ENCODE measurements around the gene GNA15.
"Not testable (repeated sequence)": the region's sequence is repeated elsewhere in the genome, so short reads cannot be mapped to it uniquely, and the experiment has no call there.

The GNA15 gene, protein sequence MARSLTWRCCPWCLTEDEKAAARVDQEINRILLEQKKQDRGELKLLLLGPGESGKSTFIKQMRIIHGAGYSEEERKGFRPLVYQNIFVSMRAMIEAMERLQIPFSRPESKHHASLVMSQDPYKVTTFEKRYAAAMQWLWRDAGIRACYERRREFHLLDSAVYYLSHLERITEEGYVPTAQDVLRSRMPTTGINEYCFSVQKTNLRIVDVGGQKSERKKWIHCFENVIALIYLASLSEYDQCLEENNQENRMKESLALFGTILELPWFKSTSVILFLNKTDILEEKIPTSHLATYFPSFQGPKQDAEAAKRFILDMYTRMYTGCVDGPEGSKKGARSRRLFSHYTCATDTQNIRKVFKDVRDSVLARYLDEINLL

DNA sequence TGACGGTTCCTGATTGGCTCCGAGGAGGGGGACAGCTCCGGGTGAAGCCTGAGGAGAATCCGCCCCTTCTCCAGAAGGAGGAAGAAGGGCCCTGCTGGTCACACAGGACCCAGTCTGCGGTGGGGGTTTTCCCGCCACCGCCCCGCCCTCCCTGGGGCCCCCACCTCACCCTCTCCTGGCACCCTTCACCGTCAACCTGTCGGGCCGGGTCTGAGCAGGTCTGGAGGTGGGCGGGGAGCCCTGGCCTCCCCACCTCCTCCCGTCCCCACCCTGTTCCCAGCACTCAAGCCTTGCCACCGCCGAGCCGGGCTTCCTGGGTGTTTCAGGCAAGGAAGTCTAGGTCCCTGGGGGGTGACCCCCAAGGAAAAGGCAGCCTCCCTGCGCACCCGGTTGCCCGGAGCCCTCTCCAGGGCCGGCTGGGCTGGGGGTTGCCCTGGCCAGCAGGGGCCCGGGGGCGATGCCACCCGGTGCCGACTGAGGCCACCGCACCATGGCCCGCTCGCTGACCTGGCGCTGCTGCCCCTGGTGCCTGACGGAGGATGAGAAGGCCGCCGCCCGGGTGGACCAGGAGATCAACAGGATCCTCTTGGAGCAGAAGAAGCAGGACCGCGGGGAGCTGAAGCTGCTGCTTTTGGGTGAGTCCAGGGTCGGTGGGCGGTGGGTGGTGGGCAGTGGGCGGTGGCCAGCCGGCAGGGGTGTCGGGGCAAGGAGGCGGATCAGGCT, at the start of gene GNA15:
TSS of gene GNA15 (plus strand) at position 73 of the 723 bp plus-strand sequence. CDS start at position 491, 418 bp downstream.
- Histone ChIP-seq H3K36me3 (replicated peaks) (no peaks in the 10 kb centered on the region), H3K9me3 (no peaks in the 10 kb centered on the region), H3K27me3 (ENCODE audit: low read depth) (no peaks in the 10 kb centered on the region), H3K4me1 (no peaks in the 10 kb centered on the region), H3K4me3 (no peak within 1 kb of the TSS)
- in situ Hi-C loops (cut with MboI; ENCODE audit: low sequenced_read_pairs): no loop called here
- no peak for DNase-seq (ENCODE audit: low spot score in 2 of 2)

DNA sequence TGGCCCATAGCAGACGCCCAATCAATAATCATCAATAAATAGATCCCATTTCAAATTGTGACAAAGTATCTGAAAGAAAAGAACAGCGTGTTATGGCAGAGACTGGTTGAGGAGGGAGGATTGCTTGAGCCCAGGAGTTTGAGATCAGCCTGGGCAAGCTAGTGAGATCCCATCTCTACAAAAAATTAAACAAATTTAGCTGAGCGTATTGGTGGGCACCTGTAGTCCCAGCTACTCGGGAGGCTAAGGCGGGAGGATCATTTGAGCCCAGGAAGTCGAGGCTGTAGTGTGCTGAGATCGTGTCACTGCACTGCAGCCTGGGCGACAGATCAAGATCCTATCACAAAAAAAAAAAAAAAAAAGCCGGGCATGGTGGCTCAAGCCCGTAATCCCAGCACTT, 48.1 kb upstream of the GNA15 start:
- in situ Hi-C loops (cut with MboI; ENCODE audit: low sequenced_read_pairs): no loop called here
- no peaks in the 10 kb centered on the region for H3K9me3 ChIP-seq
- H3K4me1 ChIP-seq: no peaks in the 10 kb centered on the region
- no peak overlapping the region for H3K4me3 ChIP-seq
- H3K27me3 ChIP-seq (ENCODE audit: low read depth): no peaks in the 10 kb centered on the region
- no peak for DNase-seq (ENCODE audit: low spot score in 2 of 2)
- H3K36me3 ChIP-seq (replicated peaks): no peaks in the 10 kb centered on the region

DNA sequence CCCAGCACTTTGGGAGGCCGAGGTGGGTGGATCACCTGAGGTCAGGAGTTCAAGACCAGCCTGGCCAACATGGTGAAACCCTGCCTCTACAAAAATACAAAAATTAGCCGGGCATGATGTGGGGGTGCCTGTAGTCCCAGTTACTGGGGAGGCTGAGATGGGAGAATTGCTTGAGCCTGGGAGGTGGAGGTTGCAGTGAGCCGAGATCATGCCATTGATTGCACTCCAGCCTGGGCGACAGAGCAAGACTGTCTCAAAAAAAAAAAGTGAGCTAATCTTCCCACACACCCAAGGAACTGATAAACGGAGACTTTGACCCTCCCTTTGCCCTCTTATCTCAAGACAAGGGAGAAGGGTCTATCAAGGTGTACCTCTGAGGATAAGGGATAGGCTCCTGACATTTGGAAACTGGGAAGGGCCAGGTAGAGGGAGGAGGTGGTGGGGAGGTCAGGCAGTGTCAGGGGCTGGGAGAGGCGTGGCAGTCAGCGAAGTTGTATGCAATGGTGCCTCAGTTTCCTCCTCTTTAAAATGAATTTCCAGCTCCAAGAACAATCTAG, 46.5 kb upstream of the GNA15 start:
- H3K27me3 ChIP-seq (ENCODE audit: low read depth); H3K4me3 ChIP-seq; in situ Hi-C loops (cut with MboI; ENCODE audit: low sequenced_read_pairs): not testable (repeated sequence)

DNA sequence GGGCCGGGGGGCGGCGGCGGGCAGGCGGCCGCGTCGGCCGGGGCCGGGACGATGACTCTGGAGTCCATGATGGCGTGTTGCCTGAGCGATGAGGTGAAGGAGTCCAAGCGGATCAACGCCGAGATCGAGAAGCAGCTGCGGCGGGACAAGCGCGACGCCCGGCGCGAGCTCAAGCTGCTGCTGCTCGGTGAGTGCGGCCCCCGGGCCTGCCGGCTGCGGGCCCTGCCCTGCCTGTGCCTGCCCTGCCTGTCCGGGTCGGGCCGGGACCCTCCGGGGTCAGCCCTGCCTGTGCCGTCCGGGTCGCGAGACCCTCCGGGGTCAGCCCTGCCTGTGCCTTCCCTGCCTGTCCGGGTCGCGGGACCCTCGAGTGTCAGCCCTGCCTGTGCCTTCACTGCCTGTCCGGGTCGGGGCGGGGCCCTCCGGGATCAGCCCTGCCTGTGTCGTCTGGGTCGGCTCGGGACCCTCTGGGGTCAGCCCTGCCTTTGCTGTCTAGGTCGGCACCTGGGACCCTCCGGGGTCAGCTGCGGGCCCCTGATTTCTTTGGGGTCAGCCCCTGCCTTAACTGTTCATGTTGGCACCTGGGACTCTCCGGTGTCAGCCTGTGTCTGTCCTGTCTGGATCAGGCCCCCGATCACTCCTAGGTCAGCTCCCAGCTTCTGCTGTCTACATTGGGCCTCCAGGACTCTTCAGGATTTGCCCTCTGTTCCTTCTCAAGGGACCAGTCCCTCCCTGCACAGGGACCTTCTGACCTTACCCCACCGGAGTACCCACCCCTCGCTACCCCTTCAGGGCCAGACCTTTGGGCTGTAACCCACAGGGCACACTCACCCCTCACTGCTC, 41.0 kb upstream of the GNA15 start:
- in situ Hi-C loops (cut with MboI; ENCODE audit: low sequenced_read_pairs): no loop called here
- H3K4me1 ChIP-seq: peaks cover 4% of the 10 kb centered on the region
- H3K9me3 ChIP-seq: no peaks in the 10 kb centered on the region
- peak in 1 of 2 experiments; percentile 32 for DNase-seq (ENCODE audit: low spot score in 2 of 2)
- no peaks in the 10 kb centered on the region for H3K27me3 ChIP-seq (ENCODE audit: low read depth)
- peak overlapping the region; percentile 56 for H3K4me3 ChIP-seq
- H3K36me3 ChIP-seq (replicated peaks): 0 out of 2 replicates have a peak, but pooled peaks cover 2% of the 10 kb centered on the region

More for the DNA sequence above, 46.5 kb upstream of the GNA15 start:
- not testable (repeated sequence) for DNase-seq (ENCODE audit: low spot score in 2 of 2); H3K9me3 ChIP-seq; H3K36me3 ChIP-seq (replicated peaks); H3K4me1 ChIP-seq

DNA sequence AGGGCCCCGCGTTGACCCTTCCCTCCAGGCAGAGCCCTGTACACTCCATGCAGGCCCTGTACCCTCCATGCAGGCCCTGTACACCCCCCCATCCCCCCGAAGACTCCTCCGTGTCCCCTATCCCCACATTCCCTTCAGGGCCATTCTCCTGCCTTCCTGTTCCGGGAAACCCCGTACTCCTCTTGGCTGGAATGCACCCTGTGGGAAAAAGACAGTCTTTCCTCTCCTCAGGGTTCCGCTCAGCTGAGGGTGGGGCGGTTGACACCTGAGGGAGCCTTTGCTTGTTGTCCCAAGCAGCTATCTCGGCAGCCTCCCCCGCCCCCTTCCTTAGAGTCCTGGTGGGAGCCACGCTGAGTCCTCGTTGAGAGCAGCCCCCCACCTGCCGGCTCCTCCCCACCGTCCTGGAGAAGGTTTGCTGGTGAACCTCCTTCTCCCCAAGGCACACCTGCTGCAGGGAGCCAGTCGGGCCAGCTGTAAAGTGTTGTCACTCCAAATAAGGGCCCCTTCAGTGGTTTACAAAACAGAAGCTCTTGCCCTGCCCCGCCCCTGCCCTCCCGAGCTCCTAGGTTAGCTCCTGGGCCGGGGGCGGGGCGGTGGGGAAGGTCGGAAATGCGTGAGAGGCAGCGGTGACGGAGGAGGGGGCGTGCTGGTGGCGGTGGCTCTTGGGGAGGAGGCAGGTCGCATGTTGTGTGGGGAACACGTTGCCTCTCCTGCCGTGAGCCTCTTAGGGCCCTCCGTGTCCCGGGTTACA, 40.2 kb upstream of the GNA15 start:
- Histone ChIP-seq H3K9me3 (no peaks in the 10 kb centered on the region), H3K27me3 (ENCODE audit: low read depth) (no peaks in the 10 kb centered on the region), H3K4me1 (peaks cover 4% of the 10 kb centered on the region), H3K4me3 (peak overlapping the region; percentile 56), H3K36me3 (replicated peaks) (0 out of 2 replicates have a peak, but pooled peaks cover 2% of the 10 kb centered on the region)
- in situ Hi-C loops (cut with MboI; ENCODE audit: low sequenced_read_pairs): no loop called here
- peak in 1 of 2 experiments; percentile 72 for DNase-seq (ENCODE audit: low spot score in 2 of 2)

DNA sequence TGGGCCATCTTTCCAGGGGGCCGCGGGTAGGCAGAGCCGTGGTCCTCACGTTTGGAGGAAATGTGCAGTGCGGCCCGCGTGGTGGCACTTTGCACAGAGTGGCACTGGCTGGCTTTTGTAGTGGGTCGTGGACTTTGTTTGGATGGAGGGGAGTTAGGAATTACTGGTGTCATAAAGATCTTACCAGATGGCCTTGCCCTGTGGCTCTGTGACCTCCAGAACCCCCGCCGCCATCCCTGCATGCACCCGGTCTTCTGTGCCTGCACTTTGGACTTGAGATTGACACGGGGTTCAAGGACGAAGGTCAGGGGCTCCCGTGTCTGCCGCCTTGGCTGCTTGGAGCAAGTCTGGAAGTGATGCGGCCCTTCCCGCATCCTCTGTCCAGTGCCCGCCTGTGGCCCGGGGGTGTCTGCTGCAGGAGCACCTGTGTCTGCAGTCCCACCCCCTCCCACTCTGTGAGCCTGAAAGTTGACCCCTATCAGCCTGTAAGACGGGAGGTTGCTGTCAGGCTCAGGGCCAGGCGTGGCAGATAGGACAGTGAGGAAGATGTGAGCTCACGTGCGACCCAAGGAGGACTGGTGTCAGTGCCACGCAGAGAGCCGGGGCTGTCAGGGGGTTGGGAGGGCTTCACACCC, 39.4 kb upstream of the GNA15 start:
- Histone ChIP-seq H3K36me3 (replicated peaks) (0 out of 2 replicates have a peak, but pooled peaks cover 2% of the 10 kb centered on the region), H3K4me1 (peaks cover 4% of the 10 kb centered on the region), H3K27me3 (ENCODE audit: low read depth) (no peaks in the 10 kb centered on the region), H3K9me3 (no peaks in the 10 kb centered on the region), H3K4me3 (peak overlapping the region; percentile 56)
- no peak for DNase-seq (ENCODE audit: low spot score in 2 of 2)
- in situ Hi-C loops (cut with MboI; ENCODE audit: low sequenced_read_pairs): no loop called here

DNA sequence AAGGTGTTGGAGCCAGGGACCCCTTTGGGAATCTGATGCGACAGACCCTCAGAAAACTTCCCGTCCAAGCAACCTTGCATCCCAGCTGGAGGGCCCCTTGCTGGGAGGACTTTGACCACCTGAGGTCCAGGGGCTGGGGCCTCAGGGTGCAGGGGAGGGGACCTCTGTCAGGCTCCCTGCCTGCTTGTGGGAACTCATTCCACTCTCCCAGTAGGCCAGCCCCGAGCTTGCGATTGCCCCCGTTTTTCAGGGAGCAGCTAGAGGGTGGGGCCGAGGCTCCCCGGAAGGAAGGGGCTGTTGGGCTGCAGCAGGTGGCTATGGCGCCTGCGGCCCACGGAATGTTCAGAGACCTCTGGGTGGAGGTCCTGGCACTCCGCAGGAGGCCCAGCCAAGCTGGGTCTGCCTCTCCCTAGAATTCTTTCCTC, 38.9 kb upstream of the GNA15 start:
- no peak for DNase-seq (ENCODE audit: low spot score in 2 of 2)
- Histone ChIP-seq H3K27me3 (ENCODE audit: low read depth) (no peaks in the 10 kb centered on the region), H3K36me3 (replicated peaks) (0 out of 2 replicates have a peak, but pooled peaks cover 2% of the 10 kb centered on the region), H3K9me3 (no peaks in the 10 kb centered on the region), H3K4me1 (peaks cover 4% of the 10 kb centered on the region), H3K4me3 (no peak overlapping the region; the same call in 1 of the 2 replicates)
- in situ Hi-C loops (cut with MboI; ENCODE audit: low sequenced_read_pairs): no loop called here

DNA sequence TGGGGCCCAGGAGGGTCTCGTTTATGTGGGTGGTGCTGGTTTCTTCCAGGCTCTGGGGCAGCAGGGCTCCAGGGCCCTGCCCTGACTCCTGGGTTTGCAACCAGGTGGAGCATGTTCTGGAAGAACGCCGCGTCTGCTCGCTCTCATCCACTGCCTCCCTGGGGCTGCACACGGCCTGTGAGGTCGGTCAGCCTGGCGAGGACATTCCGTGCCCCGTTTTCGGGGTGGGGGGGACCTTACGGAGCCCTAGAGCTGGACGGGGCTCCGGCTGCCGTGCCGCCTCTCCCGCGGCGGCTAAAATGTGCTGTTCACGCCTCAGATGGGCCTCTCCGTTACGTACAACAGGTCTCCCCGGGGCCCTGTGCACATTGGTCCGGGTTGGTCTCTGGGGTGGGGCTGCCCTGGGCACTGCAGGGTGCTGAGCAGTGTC, 38.4 kb upstream of the GNA15 start:
- in situ Hi-C loops (cut with MboI; ENCODE audit: low sequenced_read_pairs): no loop called here
- Histone ChIP-seq H3K4me1 (peaks cover 4% of the 10 kb centered on the region), H3K4me3 (no peak overlapping the region), H3K27me3 (ENCODE audit: low read depth) (no peaks in the 10 kb centered on the region), H3K36me3 (replicated peaks) (0 out of 2 replicates have a peak, but pooled peaks cover 2% of the 10 kb centered on the region), H3K9me3 (no peaks in the 10 kb centered on the region)
- no peak for DNase-seq (ENCODE audit: low spot score in 2 of 2)

DNA sequence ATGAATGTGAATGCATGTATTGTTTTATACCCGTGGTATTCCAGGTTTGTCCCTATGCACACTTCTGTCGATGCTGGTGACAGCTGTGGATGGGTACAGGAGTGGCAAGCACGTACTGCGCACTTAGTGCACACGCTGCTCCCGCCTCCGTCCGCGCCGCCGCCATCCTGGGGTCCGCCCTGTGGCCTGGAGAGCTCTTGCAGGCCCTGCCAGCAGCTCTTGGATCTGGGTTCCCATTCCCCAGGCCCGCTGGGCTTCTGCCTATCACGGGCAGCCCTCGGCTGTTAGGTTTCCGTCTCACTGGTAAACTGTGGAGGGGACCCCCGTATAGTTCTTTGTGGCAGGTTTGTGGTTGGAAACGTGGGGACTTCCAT, 37.7 kb upstream of the GNA15 start:
- in situ Hi-C loops (cut with MboI; ENCODE audit: low sequenced_read_pairs): no loop called here
- Histone ChIP-seq H3K4me1 (peaks cover 4% of the 10 kb centered on the region), H3K9me3 (no peaks in the 10 kb centered on the region), H3K27me3 (ENCODE audit: low read depth) (no peaks in the 10 kb centered on the region), H3K36me3 (replicated peaks) (0 out of 2 replicates have a peak, but pooled peaks cover 2% of the 10 kb centered on the region), H3K4me3 (no peak overlapping the region)
- no peak for DNase-seq (ENCODE audit: low spot score in 2 of 2)

DNA sequence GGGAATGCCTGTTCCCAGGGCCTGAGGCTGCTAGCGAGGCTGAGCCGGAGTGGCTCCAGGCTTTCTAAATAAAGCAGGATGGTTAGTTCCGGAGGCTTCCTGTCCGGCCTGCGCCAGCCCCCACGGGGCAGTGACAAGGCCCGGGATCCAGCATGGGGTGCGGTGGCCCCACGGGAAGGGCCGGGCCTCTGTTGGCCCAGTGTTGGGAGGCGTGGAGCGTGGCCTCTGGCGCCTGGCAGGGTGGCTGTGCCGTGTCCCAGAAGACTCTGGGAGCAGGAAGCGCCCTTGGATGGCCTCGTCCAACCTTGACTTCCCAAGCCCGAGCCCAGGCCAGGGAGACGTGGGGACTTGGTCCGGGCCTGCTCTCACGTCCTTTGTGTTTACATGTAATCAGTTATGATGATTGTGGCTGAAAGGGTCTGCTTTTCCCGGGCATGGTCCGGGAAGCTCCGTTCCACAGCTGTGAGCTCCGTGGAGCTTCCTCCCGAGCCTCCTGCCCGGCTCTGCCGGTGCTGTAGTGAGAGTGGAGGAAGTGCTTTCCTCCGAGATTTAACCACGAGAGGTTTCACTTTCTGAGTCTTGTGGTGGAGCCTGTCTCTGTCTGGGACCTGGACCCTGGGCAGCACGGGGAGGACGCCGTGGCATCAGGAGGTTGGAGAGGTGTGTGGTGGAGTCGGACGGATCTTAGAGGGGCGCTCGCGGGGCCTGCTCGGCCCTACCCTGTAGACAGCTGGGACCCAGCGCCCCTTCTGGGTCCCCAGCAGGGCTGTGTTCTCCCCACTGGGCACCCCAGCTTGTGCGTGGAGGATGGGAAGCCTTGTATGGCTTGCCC, 37.1 kb upstream of the GNA15 start:
- H3K27me3 ChIP-seq (ENCODE audit: low read depth): no peaks in the 10 kb centered on the region
- no peaks in the 10 kb centered on the region for H3K9me3 ChIP-seq
- 0 out of 2 replicates have a peak, but pooled peaks cover 2% of the 10 kb centered on the region for H3K36me3 ChIP-seq (replicated peaks)
- H3K4me3 ChIP-seq: no peak overlapping the region
- no peak for DNase-seq (ENCODE audit: low spot score in 2 of 2)
- in situ Hi-C loops (cut with MboI; ENCODE audit: low sequenced_read_pairs): no loop called here
- peaks cover 6% of the 10 kb centered on the region for H3K4me1 ChIP-seq

DNA sequence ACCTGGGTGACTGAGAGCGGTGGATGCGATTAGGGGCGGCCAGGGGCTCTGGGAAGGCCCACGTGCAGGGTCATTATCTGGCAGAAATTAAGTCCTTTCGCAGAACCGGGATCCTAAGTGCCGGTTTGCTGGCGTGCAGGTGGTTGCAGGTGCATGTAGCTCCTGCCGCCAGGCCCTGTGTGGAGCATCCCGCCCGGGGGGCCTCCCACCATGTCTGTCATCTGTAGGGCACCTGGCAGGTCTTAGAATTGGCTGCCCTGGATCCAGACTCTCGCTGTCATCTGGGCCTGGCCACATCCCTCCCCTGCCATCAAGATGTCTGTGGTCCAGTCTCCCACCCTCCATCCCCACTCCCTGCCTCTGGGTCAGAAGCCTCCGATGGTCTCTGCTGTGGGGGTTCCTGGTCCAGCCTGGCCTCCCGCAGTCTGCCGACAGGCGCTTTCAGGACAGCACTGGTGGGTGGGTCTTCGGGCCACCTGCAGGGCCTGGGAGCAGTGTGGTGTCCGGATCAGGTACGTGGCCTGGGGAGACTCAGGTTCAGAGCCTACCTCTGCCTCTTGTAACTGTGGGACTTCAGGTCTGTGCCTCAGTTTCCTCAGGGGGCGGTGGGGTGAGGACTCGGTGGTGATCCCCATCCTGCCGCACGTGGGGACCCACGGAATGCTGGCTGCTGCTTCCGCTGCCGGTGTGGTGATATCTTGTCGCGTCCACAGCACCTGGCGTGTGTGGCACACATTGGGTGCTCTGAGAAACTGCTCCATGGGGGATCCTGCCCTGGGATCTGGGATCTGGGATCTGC, 36.3 kb upstream of the GNA15 start:
- 0 out of 2 replicates have a peak, but pooled peaks cover 2% of the 10 kb centered on the region for H3K36me3 ChIP-seq (replicated peaks)
- in situ Hi-C loops (cut with MboI; ENCODE audit: low sequenced_read_pairs): loop anchor here (5.0 kb wide), 1 partner anchor 137 kb away; no protein-coding TSS in a partner anchor
- no peak for DNase-seq (ENCODE audit: low spot score in 2 of 2)
- H3K4me1 ChIP-seq: peaks cover 7% of the 10 kb centered on the region
- H3K9me3 ChIP-seq: no peaks in the 10 kb centered on the region
- H3K27me3 ChIP-seq (ENCODE audit: low read depth): no peaks in the 10 kb centered on the region
- H3K4me3 ChIP-seq: no peak overlapping the region

Data from HAP-1 (cell line).